Mesendoderm (in vitro differentiated cells): ENCODE results near the gene USP7.

Experiments
- DNase-seq: peaks from one replicate; pipeline ENCODE4 v3.0.0; 2013
- H2AK5ac ChIP-seq: 2 replicates; pipeline ENCODE4 v1.6.1; 2013; ENCODE audit warnings: low read length, inconsistent platforms
- H2BK120ac ChIP-seq: 2 replicates; pipeline ENCODE4 v1.6.1; 2013; ENCODE audit warnings: low read depth, mild to moderate bottlenecking, low read length, moderate library complexity, mixed read lengths
- H2BK15ac ChIP-seq: replicated peaks from 2 replicates; pipeline ENCODE4 v1.6.1; 2013; ENCODE audit warnings: low read depth, mild to moderate bottlenecking, moderate library complexity
- H2BK5ac ChIP-seq: 2 replicates; pipeline ENCODE4 v1.6.1; 2013; ENCODE audit warnings: low read length, inconsistent platforms
- H3K18ac ChIP-seq: 2 replicates; pipeline ENCODE4 v1.6.1; 2013; ENCODE audit warnings: mild to moderate bottlenecking, low read length, mixed read lengths
- H3K23ac ChIP-seq: one replicate; pipeline ENCODE4 v1.6.1; 2013; ENCODE audit warnings: low read length
- H3K27ac ChIP-seq: 2 replicates; pipeline ENCODE4 v1.5.1; 2013; ENCODE audit warnings: low read depth, mild to moderate bottlenecking, inconsistent platforms, low read length, moderate library complexity
- H3K27me3 ChIP-seq: 2 replicates; pipeline ENCODE4 v1.6.1; 2013; ENCODE audit warnings: low read length, control low read depth, mild to moderate bottlenecking, inconsistent platforms; ENCODE audit not compliant: insufficient read depth, poor library complexity
- H3K36me3 ChIP-seq: 2 replicates; pipeline ENCODE4 v1.6.1; 2013; ENCODE audit warnings: low read length, inconsistent platforms; ENCODE audit not compliant: control insufficient read depth, insufficient read depth
- H3K4ac ChIP-seq: one replicate; pipeline ENCODE4 v1.6.1; 2013; ENCODE audit warnings: low read depth, mild to moderate bottlenecking, low read length, moderate library complexity
- H3K4me1 ChIP-seq: 2 replicates; pipeline ENCODE4 v1.6.1; 2013; ENCODE audit warnings: low read depth, low read length, inconsistent platforms; ENCODE audit not compliant: control insufficient read depth
- H3K4me2 ChIP-seq: 2 replicates; pipeline ENCODE4 v1.6.1; 2013; ENCODE audit warnings: low read length
- H3K4me3 ChIP-seq: 2 replicates; pipeline ENCODE4 v1.5.1; 2013; ENCODE audit warnings: mild to moderate bottlenecking, low read length
- H3K56ac ChIP-seq: one replicate; pipeline ENCODE4 v1.6.1; 2013; ENCODE audit warnings: low read length
- H3K79me1 ChIP-seq: 2 replicates; pipeline ENCODE4 v1.6.1; 2013; ENCODE audit warnings: low read length, inconsistent platforms
- H3K79me2 ChIP-seq: 2 replicates; pipeline ENCODE4 v1.6.1; 2013; ENCODE audit warnings: mild to moderate bottlenecking, low read length; ENCODE audit not compliant: control insufficient read depth, insufficient read depth
- H3K9ac ChIP-seq: 2 replicates; pipeline ENCODE4 v1.6.1; 2013; ENCODE audit warnings: low read length, inconsistent platforms
- H4K5ac ChIP-seq: one replicate; pipeline ENCODE4 v1.6.1; 2013; ENCODE audit warnings: low read length
- H4K8ac ChIP-seq: one replicate; pipeline ENCODE4 v1.6.1; 2013; ENCODE audit warnings: low read depth, mild to moderate bottlenecking, control low read depth, low read length, moderate library complexity
- WGBS: extraction: QIAGEN DNeasy Blood & Tissue Kit; methylation state at CpG from one replicate; pipeline ENCODE4 v1.1.7; 2013; ENCODE audit warnings: low lambda C conversion rate, missing lambda C conversion rate; ENCODE audit not compliant: insufficient coverage; ENCODE audit errors: extremely low coverage; 5-methylcytosine and 5-hydroxymethylcytosine counted together

USP7 gene

DNA sequence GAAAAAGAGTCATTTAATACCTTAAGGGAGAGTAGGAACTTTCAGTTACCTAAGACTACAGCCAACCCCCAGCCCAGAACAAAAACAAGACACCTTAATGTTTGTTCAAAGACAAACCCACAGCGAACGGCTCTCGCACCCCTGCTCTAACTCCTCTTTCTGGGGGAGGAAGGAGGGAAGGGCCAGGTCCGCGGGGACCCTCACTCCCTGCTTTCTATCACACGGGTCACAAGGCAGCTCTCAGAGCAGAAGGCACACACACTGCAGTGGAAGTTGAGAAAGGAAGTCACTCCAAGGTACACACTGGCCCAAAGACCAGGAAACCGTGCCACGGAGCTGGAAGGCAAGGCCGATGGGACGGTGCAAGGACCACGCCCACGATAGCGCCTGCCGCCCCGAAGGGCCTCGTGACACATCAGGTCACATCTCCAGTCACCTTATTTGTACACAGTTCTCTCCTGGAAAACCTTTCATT lies 71.6 kb downstream of the USP7 start:
- H3K4ac ChIP-seq, result no peak overlapping the region
- peaks cover 39% of the 10 kb centered on the region for H3K36me3 ChIP-seq
- no peak overlapping the region for H3K18ac ChIP-seq
- no peak overlapping the region for H3K56ac ChIP-seq
- no peaks in the 10 kb centered on the region for H3K4me1 ChIP-seq
- no peak overlapping the region for H3K4me2 ChIP-seq
- H4K5ac ChIP-seq, result no peak overlapping the region
- H3K79me1 ChIP-seq, result no peaks in the 10 kb centered on the region
- H3K9ac ChIP-seq, result no peak overlapping the region
- WGBS, result no CpG with 5 or more reads among the region's 16 CpGs
- H2BK5ac ChIP-seq, result no peak overlapping the region
- no peak overlapping the region for H2BK120ac ChIP-seq
- no peak overlapping the region for H3K4me3 ChIP-seq
- no peak for DNase-seq
- H3K27me3 ChIP-seq, result no peaks in the 10 kb centered on the region
- H3K79me2 ChIP-seq, result no peaks in the 10 kb centered on the region
- H4K8ac ChIP-seq, result no peak overlapping the region
- no peak overlapping the region for H3K27ac ChIP-seq
- H2BK15ac ChIP-seq, result no peak overlapping the region
- no peak overlapping the region for H2AK5ac ChIP-seq
- H3K23ac ChIP-seq, result no peak overlapping the region

- H3K23ac ChIP-seq, result no peak overlapping the region
- H3K79me1 ChIP-seq, result no peaks in the 10 kb centered on the region
- H2AK5ac ChIP-seq, result no peak overlapping the region
- no peak overlapping the region for H2BK5ac ChIP-seq
- no peak overlapping the region for H3K27ac ChIP-seq
- no peak overlapping the region for H3K9ac ChIP-seq
- peaks cover 30% of the 10 kb centered on the region for H3K36me3 ChIP-seq
- WGBS, result no CpG with 5 or more reads among the region's 5 CpGs
- H3K27me3 ChIP-seq, result no peaks in the 10 kb centered on the region
- no peak overlapping the region for H4K5ac ChIP-seq
- no peak overlapping the region for H3K4me3 ChIP-seq
- no peak overlapping the region for H4K8ac ChIP-seq
- H3K4me2 ChIP-seq, result no peak overlapping the region
- no peak overlapping the region for H3K4ac ChIP-seq
- no peaks in the 10 kb centered on the region for H3K79me2 ChIP-seq
- H3K56ac ChIP-seq, result no peak overlapping the region
- H3K18ac ChIP-seq, result no peak overlapping the region
- DNase-seq, result no peak
- no peak overlapping the region for H2BK120ac ChIP-seq
- no peaks in the 10 kb centered on the region for H3K4me1 ChIP-seq
- H2BK15ac ChIP-seq, result no peak overlapping the region
Measured at GRCh38 chr16:8890549-8890921, 73.2 kb downstream of the USP7 start.

- Histone ChIP-seq H4K5ac (no peak overlapping the region), H2BK120ac (no peak overlapping the region), H3K9ac (no peak overlapping the region), H3K27me3 (no peaks in the 10 kb centered on the region), H2BK15ac (no peak overlapping the region), H3K23ac (no peak overlapping the region), H3K56ac (no peak overlapping the region), H2AK5ac (no peak overlapping the region), H3K27ac (no peak overlapping the region), H3K79me1 (no peaks in the 10 kb centered on the region), H3K4me1 (no peaks in the 10 kb centered on the region), H3K4me2 (no peak overlapping the region), H3K18ac (no peak overlapping the region), H2BK5ac (no peak overlapping the region), H3K36me3 (peaks cover 26% of the 10 kb centered on the region), H4K8ac (no peak overlapping the region), H3K4me3 (no peak overlapping the region), H3K79me2 (no peaks in the 10 kb centered on the region), H3K4ac (no peak overlapping the region)
- DNase-seq, result no peak
- WGBS, result no CpG with 5 or more reads among the region's 14 CpGs
Measured at GRCh38 chr16:8889893-8890548, 73.7 kb downstream of the USP7 start.

DNA sequence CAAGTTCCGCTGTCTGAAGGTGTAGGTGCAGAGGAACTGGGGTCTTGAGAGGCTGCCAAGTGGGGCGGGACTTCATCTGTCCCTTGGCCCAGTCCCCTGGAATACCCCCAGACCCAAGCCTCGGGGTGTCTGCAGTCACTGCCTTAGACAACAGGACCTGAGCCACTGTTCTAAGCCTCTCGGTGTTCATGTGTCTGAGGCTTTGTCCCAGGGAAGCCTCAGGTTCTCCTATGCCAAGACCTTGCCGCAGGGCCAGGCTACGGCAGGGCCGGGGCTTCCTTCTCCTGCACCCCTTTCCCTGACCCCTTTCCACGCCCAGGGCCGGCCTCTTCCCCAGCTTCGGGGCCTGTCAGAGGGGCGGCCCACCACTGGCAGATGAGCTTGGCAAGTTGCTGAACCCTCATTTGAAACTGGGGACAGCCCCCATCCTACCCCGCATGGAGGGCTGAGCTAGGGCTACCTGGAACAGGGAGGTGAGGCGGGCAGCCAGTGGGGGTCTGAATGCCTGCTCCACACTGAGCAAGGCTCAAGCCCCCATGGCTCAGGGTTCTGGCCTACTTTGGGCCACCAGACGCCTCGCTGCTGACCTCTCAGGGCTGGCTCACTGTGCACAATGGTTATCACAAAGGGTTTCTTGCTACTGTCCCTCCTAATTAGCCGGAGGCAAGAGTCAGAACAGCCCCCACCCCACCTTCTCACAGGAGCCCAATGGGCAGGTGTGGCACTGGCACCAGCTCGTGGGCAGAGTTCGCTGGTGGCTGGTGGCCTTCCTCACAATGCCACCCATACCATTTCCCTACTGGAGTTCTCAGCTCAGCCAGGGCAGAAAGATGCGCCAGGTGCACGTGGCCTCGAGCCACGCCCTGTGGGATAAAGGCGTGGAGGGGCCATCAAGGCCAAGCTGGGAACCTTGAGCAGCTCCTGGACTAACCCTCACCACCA lies 74.5 kb downstream of the USP7 start:
- no peak overlapping the region for H3K18ac ChIP-seq
- H3K79me2 ChIP-seq, result no peaks in the 10 kb centered on the region
- H3K27ac ChIP-seq, result no peak overlapping the region
- H4K8ac ChIP-seq, result no peak overlapping the region
- H3K56ac ChIP-seq, result no peak overlapping the region
- no peak overlapping the region for H3K4ac ChIP-seq
- no peak overlapping the region for H2BK15ac ChIP-seq
- H2BK5ac ChIP-seq, result no peak overlapping the region
- H3K27me3 ChIP-seq, result no peaks in the 10 kb centered on the region
- H3K79me1 ChIP-seq, result no peaks in the 10 kb centered on the region
- H3K4me1 ChIP-seq, result no peaks in the 10 kb centered on the region
- no peak overlapping the region for H3K23ac ChIP-seq
- no peak overlapping the region for H3K9ac ChIP-seq
- no peak overlapping the region for H2BK120ac ChIP-seq
- H3K36me3 ChIP-seq, result peaks cover 19% of the 10 kb centered on the region
- WGBS, result no CpG with 5 or more reads among the region's 23 CpGs
- no peak overlapping the region for H2AK5ac ChIP-seq
- no peak overlapping the region for H4K5ac ChIP-seq
- DNase-seq, result no peak
- H3K4me2 ChIP-seq, result no peak overlapping the region
- H3K4me3 ChIP-seq, result no peak overlapping the region

- no peak overlapping the region for H3K9ac ChIP-seq
- H4K5ac ChIP-seq, result no peak overlapping the region
- no peak overlapping the region for H3K23ac ChIP-seq
- no peaks in the 10 kb centered on the region for H3K27me3 ChIP-seq
- H3K4me1 ChIP-seq, result no peaks in the 10 kb centered on the region
- H2AK5ac ChIP-seq, result no peak overlapping the region
- H3K56ac ChIP-seq, result no peak overlapping the region
- H4K8ac ChIP-seq, result no peak overlapping the region
- H3K4ac ChIP-seq, result no peak overlapping the region
- H2BK120ac ChIP-seq, result no peak overlapping the region
- no peak overlapping the region for H2BK5ac ChIP-seq
- WGBS, result no CpG with 5 or more reads among the region's 16 CpGs
- no peak overlapping the region for H3K27ac ChIP-seq
- no peak overlapping the region for H2BK15ac ChIP-seq
- H3K79me1 ChIP-seq, result no peaks in the 10 kb centered on the region
- no peaks in the 10 kb centered on the region for H3K79me2 ChIP-seq
- no peak overlapping the region for H3K4me3 ChIP-seq
- no peak overlapping the region for H3K18ac ChIP-seq
- no peak overlapping the region for H3K4me2 ChIP-seq
- peaks cover 11% of the 10 kb centered on the region for H3K36me3 ChIP-seq
- DNase-seq, result no peak
Measured at GRCh38 chr16:8887952-8888560, 75.7 kb downstream of the USP7 start.
